Heart left ventricle (tissue), 16 donors: ENCODE data around the gene FOXP1. TPM values are rescaled to one million over a fixed set of nuclear protein-coding genes. Genes with fewer than 3 reads are reported as not detected.

ENCODE experiments used
- ATAC-seq, 4 donors: fragments of 200-7000 bp; cut with Tn5 transposase; one replicate each; pipeline ENCODE4 v1.9.1; 2020 to 2022; ENCODE audit warnings: moderate library complexity in 4 of 4, mild to moderate bottlenecking in 3 of 4, moderate number of reproducible peaks in 1 of 4
- DNase-seq, 5 donors: peaks; one replicate each; pipeline ENCODE4 v3.0.0-alpha.2; 2020
- H3K27ac ChIP-seq, 12 donors: fragments of 200-600 bp; sonication (generic) in 4 of 12; one replicate each; pipeline versions ENCODE4 v1.5.0 to v1.8.0; 2016 to 2022; ENCODE audit warnings: mild to moderate bottlenecking in 2 of 12
- H3K27me3 ChIP-seq, 9 donors: fragments of 200-600 bp; sonication (generic) in 2 of 9; one replicate each; pipeline versions ENCODE4 v1.5.1 to v1.8.0; 2016 to 2022; ENCODE audit warnings: mild to moderate bottlenecking in 3 of 9
- H3K36me3 ChIP-seq, 9 donors: fragments of 200-600 bp; sonication (generic) in 2 of 9; one replicate each; pipeline versions ENCODE4 v1.5.0 to v1.8.0; 2018 to 2022; ENCODE audit warnings: mild to moderate bottlenecking in 2 of 9
- H3K4me1 ChIP-seq, 12 donors: fragments of 200-600 bp; sonication (generic) in 4 of 12; one replicate each; pipeline versions ENCODE4 v1.5.0 to v1.8.0; 2016 to 2022; ENCODE audit warnings: mild to moderate bottlenecking in 3 of 12
- H3K4me3 ChIP-seq, 12 donors: fragments of 200-600 bp; sonication (generic) in 4 of 12; one replicate each; pipeline versions ENCODE4 v1.5.0 to v1.8.0; 2017 to 2022; ENCODE audit warnings: mild to moderate bottlenecking in 9 of 12, moderate library complexity in 4 of 12
- H3K9me3 ChIP-seq, 12 donors: fragments of 200-600 bp; sonication (generic) in 4 of 12; one replicate each; pipeline versions ENCODE4 v1.5.0 to v1.8.0; 2016 to 2022; ENCODE audit warnings: mild to moderate bottlenecking in 1 of 12
- POLR2A ChIP-seq, 2 donors: fragments of 450-650 bp; IDR thresholded peaks; one replicate each; pipeline ENCODE4 v1.6.1; 2017; ENCODE audit warnings: antibody characterized with exemption in 2 of 2, mild to moderate bottlenecking in 2 of 2, moderate library complexity in 2 of 2
- WGBS, 4 donors: extraction: QIAGEN DNeasy Blood & Tissue Kit in 2 of 4; methylation state at CpG; one replicate each; pipeline versions ENCODE4 v1.1.5 to v1.1.7; 2013 to 2018; 5-methylcytosine and 5-hydroxymethylcytosine counted together
- intact Hi-C, 10 donors: fragments of 100-400 bp; cut with DNase I; formaldehyde crosslinking; loops; one replicate each; pipeline versions ENCODE4 v1.11.1 to v1.14.2; 2022
- polyA plus RNA-seq, 2 donors: library from polyadenylated mRNA; stranded (reverse); fragments of 200-250 nt; gene quantifications; one replicate each; pipeline ENCODE4 v1.2.3, GENCODE V29; 2013
- total RNA-seq, 9 donors: library from RNA; depleted of rRNA in 2 of 9; stranded (reverse); fragments of >200 nt in 2 of 9; fragmentation: NEBNext Ultra II Directional in 3 of 9; extraction: Animal tissue kit (Norgen Biotek cat#: 25700) in 3 of 9; gene quantifications; one replicate each; pipeline versions ENCODE4 v1.1.0 to v1.2.4, GENCODE V29; 2016 to 2023
- TF ChIP-seq, protein P1 (sequence below), 12 donors: fragments of 200-600 bp; sonication (generic) in 4 of 12; IDR thresholded peaks; one replicate each; pipeline versions ENCODE4 v1.5.0 to v1.8.0; 2018 to 2022; ENCODE audit warnings: antibody characterized with exemption in 12 of 12, mild to moderate bottlenecking in 5 of 12
- donor health status: ischemic (EF 13 %, LVEDD 7.1; RV severe dilation, severe dysfunction).
- donor health status: healthy with polysubstance abuse.
- donor health status: DM: no; HTN: yes; CAD: no.
- donor health status: DM: no; HTN: no; CAD: no.
- donor health status: ischemic (EF 25% LVEDD 6.9; RV normal size, moderate dysfunction).
- donor health status: ischemic (EF 25% LVEDD 5.7; RV mildly dilated, moderate dysfunction).
- donor health status: healthy.
- donor health status: DM: yes; HTN: yes; CAD: no.
- donor health status: ischemic (EF 35%, LVEDD 5.7; RV mildly dilated, moderate dysfunction).
- donor health status: nonischemic (EF 11% LVEDD 7.7; RV severe dilation, severe dysfunction).
- donor health status: DM: yes; HTN: yes; CAD: no.
- donor health status: PGD.
- donor health status: ischemic (EF 29% LVEDD 5.4; RV normal size, mild dysfunction).
- donor health status: nonischemic (EF 23%, LVEDD 6.1; RV moderate dilation, normal function).

The FOXP1 gene
- total and polyA plus RNA-seq, 11 donors: 14.9 to 67.8 (median 41.1) TPM

GRCh38 chr3:70974747-70975146, 608.8 kb downstream of the FOXP1 start:
- Histone ChIP-seq H3K27ac (peak overlapping the region in 1 of 12 donors; percentile 86), H3K9me3 (no peaks in the 10 kb centered on the region), H3K4me1 (peaks cover 0 to 25% (median 4%) of the 10 kb centered on the region in 12 donors), H3K4me3 (no peak overlapping the region), H3K36me3 (peaks cover 0 to 92% (median 86%) of the 10 kb centered on the region in 9 donors), H3K27me3 (no peaks in the 10 kb centered on the region)
- WGBS, 4 donors: 90 to 93% (median 92%) methylated on average over 5 of the region's 5 CpGs
- intact Hi-C loops: loop anchor here in 1 of 10 donors (10.0 kb wide), 1 partner anchor 260 kb away; no protein-coding TSS in a partner anchor
- TF ChIP-seq, protein P1, sequence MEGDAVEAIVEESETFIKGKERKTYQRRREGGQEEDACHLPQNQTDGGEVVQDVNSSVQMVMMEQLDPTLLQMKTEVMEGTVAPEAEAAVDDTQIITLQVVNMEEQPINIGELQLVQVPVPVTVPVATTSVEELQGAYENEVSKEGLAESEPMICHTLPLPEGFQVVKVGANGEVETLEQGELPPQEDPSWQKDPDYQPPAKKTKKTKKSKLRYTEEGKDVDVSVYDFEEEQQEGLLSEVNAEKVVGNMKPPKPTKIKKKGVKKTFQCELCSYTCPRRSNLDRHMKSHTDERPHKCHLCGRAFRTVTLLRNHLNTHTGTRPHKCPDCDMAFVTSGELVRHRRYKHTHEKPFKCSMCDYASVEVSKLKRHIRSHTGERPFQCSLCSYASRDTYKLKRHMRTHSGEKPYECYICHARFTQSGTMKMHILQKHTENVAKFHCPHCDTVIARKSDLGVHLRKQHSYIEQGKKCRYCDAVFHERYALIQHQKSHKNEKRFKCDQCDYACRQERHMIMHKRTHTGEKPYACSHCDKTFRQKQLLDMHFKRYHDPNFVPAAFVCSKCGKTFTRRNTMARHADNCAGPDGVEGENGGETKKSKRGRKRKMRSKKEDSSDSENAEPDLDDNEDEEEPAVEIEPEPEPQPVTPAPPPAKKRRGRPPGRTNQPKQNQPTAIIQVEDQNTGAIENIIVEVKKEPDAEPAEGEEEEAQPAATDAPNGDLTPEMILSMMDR (IDR thresholded peaks at IDR 0.05): no peak
- no peak for TF ChIP-seq POLR2A (IDR thresholded peaks at IDR 0.05)
- ATAC-seq: peak in 1 of 4 donors; percentile 39
- DNase-seq: no peak

- no peaks in the 10 kb centered on the region for H3K9me3 ChIP-seq
- no peaks in the 10 kb centered on the region for H3K27me3 ChIP-seq
- H3K4me1 ChIP-seq: peaks cover 0 to 28% (median 5%) of the 10 kb centered on the region in 12 donors
- peaks cover 0 to 99% (median 97%) of the 10 kb centered on the region in 9 donors for H3K36me3 ChIP-seq
- DNase-seq (no peak), ATAC-seq (no peak)
- no peak for TF ChIP-seq POLR2A (IDR thresholded peaks at IDR 0.05)
- TF ChIP-seq, protein P1 (IDR thresholded peaks at IDR 0.05): no peak
- H3K4me3 ChIP-seq: no peak overlapping the region
- H3K27ac ChIP-seq: peak overlapping the region in 1 of 12 donors; percentile 86
- WGBS, 4 donors: 84 to 87% (median 87%) methylated on average over 6 of the region's 6 CpGs
- intact Hi-C loops: loop anchor here in 1 of 10 donors (10.0 kb wide), 1 partner anchor 259 kb away; no protein-coding TSS in a partner anchor
These were observed 610.0 kb downstream of the FOXP1 start for GRCh38 chr3:70973558-70973957.

DNA sequence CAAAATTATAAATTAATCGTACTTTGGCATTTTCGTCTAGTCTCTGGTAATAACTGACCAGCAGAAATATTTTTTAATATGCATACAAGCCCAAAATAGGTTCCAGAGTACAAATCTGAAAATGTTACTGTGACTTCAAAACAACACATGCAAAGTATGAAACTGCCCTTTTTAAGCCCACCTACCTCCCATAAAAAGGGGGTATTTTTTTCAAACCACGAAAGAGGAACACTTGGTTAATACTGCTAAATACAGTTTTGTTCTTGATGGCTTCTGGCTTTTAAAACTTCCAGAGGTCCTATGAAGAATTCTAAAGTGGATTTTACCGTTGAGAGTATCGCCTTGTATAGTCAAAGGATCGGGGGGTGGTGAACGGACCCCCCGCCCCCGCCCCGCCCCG, 610.7 kb downstream of the FOXP1 start:
- DNase-seq (no peak), ATAC-seq (no peak)
- Histone ChIP-seq H3K9me3 (no peaks in the 10 kb centered on the region), H3K27me3 (no peaks in the 10 kb centered on the region), H3K27ac (no peak overlapping the region), H3K36me3 (peaks cover 0 to 99% (median 97%) of the 10 kb centered on the region in 9 donors), H3K4me3 (no peak overlapping the region), H3K4me1 (peaks cover 0 to 34% (median 9%) of the 10 kb centered on the region in 12 donors)
- no peak for TF ChIP-seq POLR2A (IDR thresholded peaks at IDR 0.05)
- TF ChIP-seq, protein P1 (IDR thresholded peaks at IDR 0.05): no peak
- 95 to 96% (median 96%) methylated on average over 11 of the region's 11 CpGs for WGBS, 4 donors
- intact Hi-C loops: loop anchor here in 1 of 10 donors (10.0 kb wide), 1 partner anchor 258 kb away; no protein-coding TSS in a partner anchor

GRCh38 chr3:70970952-70971351, 612.6 kb downstream of the FOXP1 start:
- H3K27me3 ChIP-seq: no peaks in the 10 kb centered on the region
- TF ChIP-seq, protein P1 (IDR thresholded peaks at IDR 0.05): no peak
- TF ChIP-seq POLR2A (IDR thresholded peaks at IDR 0.05): no peak
- ATAC-seq (peak in 1 of 4 donors; percentile 27), DNase-seq (no peak)
- WGBS, 4 donors: 67 to 84% (median 69%) methylated on average over 6 of the region's 6 CpGs
- intact Hi-C loops: loop anchor here in 1 of 10 donors (10.0 kb wide), 1 partner anchor 256 kb away; no protein-coding TSS in a partner anchor
- peaks cover 0 to 99% (median 93%) of the 10 kb centered on the region in 9 donors for H3K36me3 ChIP-seq
- H3K27ac ChIP-seq: no peak overlapping the region
- H3K9me3 ChIP-seq: no peaks in the 10 kb centered on the region
- peaks cover 0 to 40% (median 15%) of the 10 kb centered on the region in 12 donors for H3K4me1 ChIP-seq
- no peak overlapping the region for H3K4me3 ChIP-seq
